Measurements from ENCODE around the gene PPFIA2.
A peak's percentile ranks its signal among the peaks of the same experiment; 100 is the strongest.

PPFIA2 gene

DNA sequence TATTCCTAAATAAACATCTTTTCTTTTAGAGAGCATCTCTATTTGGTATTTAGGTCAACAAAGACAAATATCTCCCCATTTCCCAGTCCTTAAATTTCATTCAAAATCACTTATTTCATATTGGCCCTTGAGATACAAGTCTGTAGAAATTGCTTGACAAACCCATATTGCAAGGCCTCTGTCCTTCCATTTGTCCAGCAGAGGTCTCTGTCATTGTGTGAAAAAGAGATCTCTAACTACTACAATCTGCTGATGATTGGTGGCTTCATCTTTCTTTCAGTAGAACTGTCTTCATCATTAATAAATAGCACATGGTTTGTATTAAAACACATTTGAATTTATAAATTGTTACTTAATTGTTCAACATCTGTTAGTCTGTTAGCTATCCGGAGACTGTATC lies 428.7 kb downstream of the PPFIA2 start:
- Histone ChIP-seq H3K4me3 (no peak overlapping the region), H3K27ac (no peak overlapping the region), H3K9me3 (ENCODE audit: low read depth, low read length) (no peaks in the 10 kb centered on the region), H3K36me3 (ENCODE audit: insufficient read depth, low read length) (no peaks in the 10 kb centered on the region), H3K9ac (ENCODE audit: insufficient read length) (no peak overlapping the region)
- DNase-seq (ENCODE audit: low read depth, low spot score) = no peak
- TF ChIP-seq FOXP2 (optimal IDR thresholded peaks at IDR 0.05; ENCODE audit: control extremely low read depth, extremely low read length, insufficient read depth) (no peak), EZH2 (IDR thresholded peaks at IDR 0.05) (no peak)

DNA sequence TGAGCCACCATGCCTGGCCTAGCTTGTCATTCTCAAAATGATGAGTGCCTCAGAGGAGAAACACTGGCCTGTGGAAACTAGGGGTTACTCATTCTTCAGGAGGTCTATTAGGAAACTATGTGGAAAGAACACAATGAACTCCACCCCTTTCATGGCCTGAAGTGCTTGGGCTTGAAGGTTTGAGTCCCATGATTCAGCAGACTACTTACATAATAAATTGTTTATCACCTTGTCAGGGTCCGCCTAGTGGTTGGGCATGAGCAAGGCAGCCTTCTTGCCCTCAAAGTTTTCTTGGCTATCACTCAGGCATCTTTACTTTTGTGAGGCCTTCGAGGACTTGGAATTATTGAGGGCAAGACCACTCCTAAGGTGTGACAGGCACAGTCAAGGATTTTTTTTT lies 430.1 kb downstream of the PPFIA2 start:
- DNase-seq (ENCODE audit: low read depth, low spot score) = no peak
- Histone ChIP-seq H3K9me3 (ENCODE audit: low read depth, low read length) (no peaks in the 10 kb centered on the region), H3K4me3 (no peak overlapping the region)

DNA sequence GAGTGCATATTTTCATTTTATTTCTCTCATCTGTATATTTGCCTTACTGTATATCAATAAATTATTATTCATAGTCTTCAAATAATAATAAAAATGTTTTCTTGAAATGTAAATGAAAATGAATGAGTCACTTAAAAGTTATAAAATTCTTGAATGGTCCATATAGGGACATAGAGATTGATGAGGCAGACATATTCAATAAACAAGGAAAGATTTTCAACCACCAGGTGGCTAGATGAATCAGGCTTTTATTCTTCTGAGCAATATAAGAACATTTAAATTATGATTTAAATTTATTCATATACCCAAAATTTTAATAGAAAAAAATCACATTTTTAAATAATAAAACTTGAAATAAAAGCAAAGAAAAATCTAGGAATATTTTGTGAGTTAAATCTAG lies 431.7 kb downstream of the PPFIA2 start:
- H3K36me3 ChIP-seq (ENCODE audit: insufficient read depth, low read length) = no peaks in the 10 kb centered on the region
- DNase-seq (ENCODE audit: low read depth, low spot score) = no peak
- H3K9me3 ChIP-seq (ENCODE audit: low read depth, low read length) = no peaks in the 10 kb centered on the region
- H3K4me3 ChIP-seq = no peak overlapping the region
- H3K9ac ChIP-seq (ENCODE audit: insufficient read length) = no peak overlapping the region
- TF ChIP-seq POLR2AphosphoS5 (IDR thresholded peaks at IDR 0.05; ENCODE audit: borderline replicate concordance, low read depth, low read length) = no peak
- TF ChIP-seq EZH2 (IDR thresholded peaks at IDR 0.05) = no peak
- no peak for TF ChIP-seq FOXP2 (optimal IDR thresholded peaks at IDR 0.05; ENCODE audit: control extremely low read depth, extremely low read length, insufficient read depth)
- no peak overlapping the region for H3K27ac ChIP-seq

More for the DNA sequence above, 430.1 kb downstream of the PPFIA2 start:
- H3K9ac ChIP-seq (ENCODE audit: insufficient read length) = no peak overlapping the region
- H3K27ac ChIP-seq = no peak overlapping the region
- TF ChIP-seq FOXP2 (optimal IDR thresholded peaks at IDR 0.05; ENCODE audit: control extremely low read depth, extremely low read length, insufficient read depth) (no peak), POLR2AphosphoS5 (IDR thresholded peaks at IDR 0.05; ENCODE audit: borderline replicate concordance, low read depth, low read length) (no peak), EZH2 (IDR thresholded peaks at IDR 0.05) (no peak)
- H3K36me3 ChIP-seq (ENCODE audit: insufficient read depth, low read length) = no peaks in the 10 kb centered on the region

DNA sequence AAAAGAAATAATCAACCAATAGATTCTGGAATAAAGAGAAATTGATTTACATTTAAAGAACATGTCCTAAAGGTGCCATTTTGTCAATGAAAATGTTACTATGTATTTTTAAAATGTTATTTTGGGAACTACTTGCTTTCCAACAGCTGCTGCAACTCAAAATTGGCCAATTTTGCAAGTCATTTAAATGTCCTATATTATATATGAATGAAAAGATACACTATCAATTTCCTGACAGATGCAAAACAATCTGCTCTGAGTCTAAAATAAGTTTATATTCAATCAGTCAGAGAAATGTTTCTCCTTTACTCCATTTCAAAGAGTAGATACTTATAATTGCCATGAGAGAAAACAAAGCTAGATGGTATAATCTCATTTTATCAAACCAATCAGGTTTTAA lies 434.1 kb downstream of the PPFIA2 start:
- Histone ChIP-seq H3K36me3 (ENCODE audit: insufficient read depth, low read length) (no peaks in the 10 kb centered on the region), H3K9me3 (ENCODE audit: low read depth, low read length) (no peaks in the 10 kb centered on the region), H3K4me3 (no peak overlapping the region), H3K9ac (ENCODE audit: insufficient read length) (no peak overlapping the region), H3K27ac (no peak overlapping the region)
- no peak for DNase-seq (ENCODE audit: low read depth, low spot score)
- TF ChIP-seq EZH2 (IDR thresholded peaks at IDR 0.05) = no peak
- TF ChIP-seq FOXP2 (optimal IDR thresholded peaks at IDR 0.05; ENCODE audit: control extremely low read depth, extremely low read length, insufficient read depth) = no peak
- no peak for TF ChIP-seq POLR2AphosphoS5 (IDR thresholded peaks at IDR 0.05; ENCODE audit: borderline replicate concordance, low read depth, low read length)

DNA sequence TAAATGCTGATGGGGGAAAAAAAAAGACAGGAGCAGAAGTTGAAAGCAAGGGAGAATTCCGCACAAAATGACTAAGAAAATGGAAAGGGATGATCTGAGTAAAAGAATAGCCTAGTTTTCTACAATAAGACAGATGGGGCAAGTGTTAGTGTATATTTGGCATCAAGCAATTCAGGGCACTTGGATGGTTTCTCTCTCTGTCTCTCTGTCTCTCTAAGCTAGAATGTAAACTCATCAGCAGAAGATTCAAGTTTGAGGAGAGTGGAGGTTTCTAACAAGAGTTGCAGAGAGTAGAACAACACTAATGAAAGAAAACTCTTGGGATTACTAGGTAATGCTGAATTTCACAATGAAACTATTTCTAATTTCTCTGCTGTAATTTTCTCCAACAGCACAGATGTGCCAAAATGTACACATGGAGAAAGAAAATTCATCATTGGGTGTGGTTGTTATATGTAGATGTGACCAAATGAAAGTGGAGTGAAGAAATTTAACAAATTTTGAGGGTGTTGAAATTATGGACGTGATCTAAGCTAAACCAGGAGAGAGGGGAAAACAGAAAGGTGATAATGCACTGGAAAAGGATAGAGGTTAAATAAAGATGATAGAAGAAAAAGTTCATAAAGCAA lies 444.1 kb downstream of the PPFIA2 start:
- TF ChIP-seq FOXP2 (optimal IDR thresholded peaks at IDR 0.05; ENCODE audit: control extremely low read depth, extremely low read length, insufficient read depth) (no peak), POLR2AphosphoS5 (IDR thresholded peaks at IDR 0.05; ENCODE audit: borderline replicate concordance, low read depth, low read length) (no peak), EZH2 (IDR thresholded peaks at IDR 0.05) (no peak)
- H3K27ac ChIP-seq = no peak overlapping the region
- DNase-seq (ENCODE audit: low read depth, low spot score) = no peak

DNA sequence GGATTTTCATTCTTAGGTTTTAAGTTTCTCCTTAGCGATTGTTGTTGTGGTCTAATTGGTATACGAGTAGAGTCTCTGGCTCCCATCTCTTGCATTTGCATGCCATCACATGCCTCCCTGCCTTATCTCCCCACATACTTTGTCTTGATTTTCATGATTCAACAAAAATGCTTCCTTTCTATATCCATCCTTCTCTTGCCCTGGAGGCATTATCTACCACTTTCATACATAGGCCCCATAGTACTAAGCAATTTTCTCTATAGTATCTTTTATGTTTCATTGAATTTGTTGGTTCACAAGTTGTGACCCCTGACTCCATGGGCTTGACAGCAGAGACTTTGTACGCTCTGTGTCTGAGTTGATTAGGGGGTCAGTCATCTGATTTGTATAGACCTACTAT lies 455.2 kb downstream of the PPFIA2 start:
- peak; percentile 86 for DNase-seq (ENCODE audit: low read depth, low spot score)
- TF ChIP-seq FOXP2 (optimal IDR thresholded peaks at IDR 0.05; ENCODE audit: control extremely low read depth, extremely low read length, insufficient read depth) (peak; percentile 59), EZH2 (IDR thresholded peaks at IDR 0.05) (no peak)
- no peaks in the 10 kb centered on the region for H3K36me3 ChIP-seq (ENCODE audit: insufficient read depth, low read length)

More for the DNA sequence above, 444.1 kb downstream of the PPFIA2 start:
- no peak overlapping the region for H3K4me3 ChIP-seq
- H3K9me3 ChIP-seq (ENCODE audit: low read depth, low read length) = no peaks in the 10 kb centered on the region
- H3K9ac ChIP-seq (ENCODE audit: insufficient read length) = no peak overlapping the region
- no peaks in the 10 kb centered on the region for H3K36me3 ChIP-seq (ENCODE audit: insufficient read depth, low read length)

DNA sequence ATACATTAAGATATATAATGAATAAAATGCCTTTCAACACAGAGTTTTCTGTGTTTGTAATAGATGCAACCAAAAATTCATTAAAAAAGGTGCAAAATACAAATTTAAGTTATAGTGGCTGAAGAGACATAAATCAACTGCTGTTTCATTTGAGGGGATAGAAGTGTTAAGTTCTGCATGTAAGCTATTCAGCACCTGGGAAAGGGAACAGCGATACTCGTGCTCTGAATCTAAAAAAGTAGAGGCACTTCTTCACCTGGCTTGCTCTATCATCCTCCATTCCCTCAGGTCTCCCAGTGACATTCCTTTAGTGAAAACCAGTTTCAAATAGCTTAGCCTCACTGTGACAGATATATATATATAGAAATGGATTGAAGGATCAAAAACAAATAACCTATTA lies 458.7 kb downstream of the PPFIA2 start:
- Histone ChIP-seq H3K9ac (ENCODE audit: insufficient read length) (no peak overlapping the region), H3K4me3 (no peak overlapping the region), H3K36me3 (ENCODE audit: insufficient read depth, low read length) (no peaks in the 10 kb centered on the region), H3K27ac (no peak overlapping the region), H3K9me3 (ENCODE audit: low read depth, low read length) (no peaks in the 10 kb centered on the region)
- no peak for DNase-seq (ENCODE audit: low read depth, low spot score)
- TF ChIP-seq POLR2AphosphoS5 (IDR thresholded peaks at IDR 0.05; ENCODE audit: borderline replicate concordance, low read depth, low read length) (no peak), EZH2 (IDR thresholded peaks at IDR 0.05) (no peak), FOXP2 (optimal IDR thresholded peaks at IDR 0.05; ENCODE audit: control extremely low read depth, extremely low read length, insufficient read depth) (no peak)

More for the DNA sequence above, 455.2 kb downstream of the PPFIA2 start:
- H3K27ac ChIP-seq = peak overlapping the region; percentile 58; the same call in 1 of the 2 replicates
- no peak overlapping the region for H3K9ac ChIP-seq (ENCODE audit: insufficient read length)
- peak overlapping the region; percentile 13; the same call in 1 of the 2 replicates for H3K4me3 ChIP-seq
- no peaks in the 10 kb centered on the region for H3K9me3 ChIP-seq (ENCODE audit: low read depth, low read length)

DNA sequence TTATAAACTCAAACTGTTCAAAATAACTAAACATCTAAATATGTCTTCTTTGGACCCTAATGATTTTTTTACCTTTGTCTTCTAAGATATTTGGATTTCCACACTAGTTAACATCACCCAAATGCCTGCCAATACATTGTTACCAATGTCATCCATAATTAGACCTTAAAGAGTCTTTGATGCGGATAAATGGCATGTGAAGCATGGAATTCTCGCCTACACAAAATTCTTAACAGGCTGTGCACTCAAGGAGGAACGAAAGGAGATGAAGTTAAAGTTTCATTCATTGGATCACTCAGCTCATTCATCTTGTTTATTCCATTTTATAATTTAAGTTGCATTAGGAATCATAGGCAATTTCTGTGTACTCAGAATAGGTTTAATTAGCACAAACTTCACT lies 461.5 kb downstream of the PPFIA2 start:
- H3K4me3 ChIP-seq = no peak overlapping the region
- no peak for DNase-seq (ENCODE audit: low read depth, low spot score)
- H3K9me3 ChIP-seq (ENCODE audit: low read depth, low read length) = no peaks in the 10 kb centered on the region; the same call in 1 of the 2 replicates
- H3K27ac ChIP-seq = peak overlapping the region; percentile 58; the same call in 1 of the 2 replicates
- H3K9ac ChIP-seq (ENCODE audit: insufficient read length) = no peak overlapping the region
- H3K36me3 ChIP-seq (ENCODE audit: insufficient read depth, low read length) = peaks cover 6% of the 10 kb centered on the region; the same call in 1 of the 2 replicates
- no peak for TF ChIP-seq POLR2AphosphoS5 (IDR thresholded peaks at IDR 0.05; ENCODE audit: borderline replicate concordance, low read depth, low read length)
- no peak for TF ChIP-seq EZH2 (IDR thresholded peaks at IDR 0.05)
- no peak for TF ChIP-seq FOXP2 (optimal IDR thresholded peaks at IDR 0.05; ENCODE audit: control extremely low read depth, extremely low read length, insufficient read depth)
